Measurements from ENCODE around the gene PLXDC2.

Gene PLXDC2

DNA sequence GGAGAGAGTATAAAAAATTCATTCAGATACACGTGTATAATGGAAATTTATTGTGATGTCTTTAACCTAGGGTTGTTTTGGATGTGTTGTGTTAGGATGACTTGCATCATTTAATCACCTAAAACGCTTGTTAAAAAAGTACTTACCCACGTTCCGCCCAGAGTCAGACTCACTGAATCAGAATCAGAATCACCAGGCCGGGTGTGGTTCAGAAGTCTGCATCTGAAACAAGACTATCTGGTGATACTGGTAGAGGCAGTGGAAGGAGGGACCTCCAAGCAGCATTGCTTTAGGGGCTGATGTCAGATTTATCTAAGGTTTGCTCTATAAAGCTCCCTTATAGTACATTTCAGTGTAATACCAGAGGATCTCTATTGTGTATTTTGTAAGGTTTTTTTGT is 20.5 kb upstream of the PLXDC2 start:
- no peak for DNase-seq (ENCODE audit: low read depth)
- no peak overlapping the region for H3K4me3 ChIP-seq (ENCODE audit: low read depth, low read length)
- TF ChIP-seq, protein P1, sequence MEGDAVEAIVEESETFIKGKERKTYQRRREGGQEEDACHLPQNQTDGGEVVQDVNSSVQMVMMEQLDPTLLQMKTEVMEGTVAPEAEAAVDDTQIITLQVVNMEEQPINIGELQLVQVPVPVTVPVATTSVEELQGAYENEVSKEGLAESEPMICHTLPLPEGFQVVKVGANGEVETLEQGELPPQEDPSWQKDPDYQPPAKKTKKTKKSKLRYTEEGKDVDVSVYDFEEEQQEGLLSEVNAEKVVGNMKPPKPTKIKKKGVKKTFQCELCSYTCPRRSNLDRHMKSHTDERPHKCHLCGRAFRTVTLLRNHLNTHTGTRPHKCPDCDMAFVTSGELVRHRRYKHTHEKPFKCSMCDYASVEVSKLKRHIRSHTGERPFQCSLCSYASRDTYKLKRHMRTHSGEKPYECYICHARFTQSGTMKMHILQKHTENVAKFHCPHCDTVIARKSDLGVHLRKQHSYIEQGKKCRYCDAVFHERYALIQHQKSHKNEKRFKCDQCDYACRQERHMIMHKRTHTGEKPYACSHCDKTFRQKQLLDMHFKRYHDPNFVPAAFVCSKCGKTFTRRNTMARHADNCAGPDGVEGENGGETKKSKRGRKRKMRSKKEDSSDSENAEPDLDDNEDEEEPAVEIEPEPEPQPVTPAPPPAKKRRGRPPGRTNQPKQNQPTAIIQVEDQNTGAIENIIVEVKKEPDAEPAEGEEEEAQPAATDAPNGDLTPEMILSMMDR (IDR thresholded peaks at IDR 0.05; ENCODE audit: control insufficient read depth, extremely low read depth, insufficient read depth), result no peak

DNA sequence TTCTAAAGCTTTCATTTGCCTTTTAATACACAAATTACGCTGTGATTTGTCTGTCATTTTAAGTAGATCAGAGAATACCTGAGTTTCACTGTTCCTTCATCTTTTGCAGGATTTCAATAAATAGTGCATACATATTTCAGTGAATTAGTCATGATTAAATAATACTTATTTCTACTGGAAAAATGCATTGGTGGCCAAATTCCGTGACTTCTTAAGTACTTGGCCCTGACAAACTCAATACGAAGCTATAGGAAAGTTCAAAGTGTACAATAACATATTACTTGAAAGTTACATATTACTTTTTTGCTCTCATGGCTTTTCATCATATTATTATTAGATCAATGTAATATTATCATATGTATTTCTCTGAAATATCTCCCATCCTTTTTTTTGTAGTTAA is 16.1 kb upstream of the PLXDC2 start:
- no peak overlapping the region for H3K4me3 ChIP-seq (ENCODE audit: low read depth, low read length)
- DNase-seq (ENCODE audit: low read depth), result no peak
- TF ChIP-seq, protein P1 (IDR thresholded peaks at IDR 0.05; ENCODE audit: control insufficient read depth, extremely low read depth, insufficient read depth), result no peak

DNA sequence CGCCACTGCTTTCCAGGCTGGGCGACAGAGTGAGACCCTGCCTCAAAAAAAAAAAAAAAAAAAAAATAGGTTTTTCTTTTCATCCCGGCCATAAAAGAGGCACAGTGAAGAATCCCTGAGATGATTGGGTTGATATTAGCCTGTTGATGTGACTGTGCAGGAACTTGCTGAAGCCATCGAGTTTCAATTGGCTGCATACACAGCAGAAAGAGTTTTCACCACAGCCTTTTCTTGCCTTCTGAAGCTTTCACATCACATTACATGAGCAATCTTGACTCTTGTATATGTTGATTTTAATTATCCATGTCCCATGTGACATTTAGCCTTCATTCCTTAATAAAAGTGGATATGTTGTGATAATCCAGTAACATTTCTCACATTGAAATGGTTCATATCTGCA is 14.9 kb upstream of the PLXDC2 start:
- DNase-seq (ENCODE audit: low read depth), result no peak
- H3K4me3 ChIP-seq (ENCODE audit: low read depth, low read length), result no peak overlapping the region
- TF ChIP-seq, protein P1 (IDR thresholded peaks at IDR 0.05; ENCODE audit: control insufficient read depth, extremely low read depth, insufficient read depth), result no peak

DNA sequence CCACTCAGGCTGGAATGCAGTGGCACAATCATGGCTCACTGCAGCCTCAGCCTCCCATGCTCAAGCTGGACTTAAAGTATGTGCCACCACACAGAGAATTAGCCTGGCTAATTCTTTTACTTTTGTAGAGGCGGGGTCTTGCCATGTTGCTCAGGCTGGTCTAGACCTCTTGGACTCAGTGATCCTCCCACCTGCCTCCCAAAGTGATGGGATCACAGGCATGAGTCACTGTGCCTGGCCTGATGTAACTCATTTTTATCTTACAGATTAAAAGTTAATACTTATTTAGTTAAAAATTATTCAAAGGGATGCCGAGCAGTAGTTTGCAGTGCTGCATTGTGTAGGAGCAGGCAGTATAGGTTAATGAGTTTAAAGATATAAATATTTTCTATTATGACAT is 12.6 kb upstream of the PLXDC2 start:
- TF ChIP-seq, protein P1 (IDR thresholded peaks at IDR 0.05; ENCODE audit: control insufficient read depth, extremely low read depth, insufficient read depth), result no peak
- H3K4me3 ChIP-seq (ENCODE audit: low read depth, low read length), result no peak overlapping the region
- no peak for DNase-seq (ENCODE audit: low read depth)

DNA sequence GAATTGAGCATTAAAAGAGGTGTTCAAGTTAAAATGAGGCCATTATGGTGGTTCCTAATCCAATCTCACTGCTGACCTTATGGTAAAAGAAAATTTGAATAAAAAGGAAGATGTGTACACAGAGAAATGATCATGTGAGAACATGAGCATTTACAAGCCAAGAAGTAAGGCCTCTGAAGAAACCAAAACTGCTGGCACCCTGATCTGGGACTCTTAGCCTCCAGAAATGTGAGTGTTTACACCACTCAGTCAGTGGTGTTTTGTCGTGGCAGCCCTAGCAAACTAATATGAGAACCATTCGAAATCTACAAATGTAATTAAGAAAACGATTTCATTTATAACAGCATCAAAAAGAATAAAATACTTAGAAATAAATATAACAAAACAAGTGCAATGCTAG is 6.8 kb upstream of the PLXDC2 start:
- no peak for DNase-seq (ENCODE audit: low read depth)
- TF ChIP-seq, protein P1 (IDR thresholded peaks at IDR 0.05; ENCODE audit: control insufficient read depth, extremely low read depth, insufficient read depth), result no peak
- H3K4me3 ChIP-seq (ENCODE audit: low read depth, low read length), result no peak overlapping the region

DNA sequence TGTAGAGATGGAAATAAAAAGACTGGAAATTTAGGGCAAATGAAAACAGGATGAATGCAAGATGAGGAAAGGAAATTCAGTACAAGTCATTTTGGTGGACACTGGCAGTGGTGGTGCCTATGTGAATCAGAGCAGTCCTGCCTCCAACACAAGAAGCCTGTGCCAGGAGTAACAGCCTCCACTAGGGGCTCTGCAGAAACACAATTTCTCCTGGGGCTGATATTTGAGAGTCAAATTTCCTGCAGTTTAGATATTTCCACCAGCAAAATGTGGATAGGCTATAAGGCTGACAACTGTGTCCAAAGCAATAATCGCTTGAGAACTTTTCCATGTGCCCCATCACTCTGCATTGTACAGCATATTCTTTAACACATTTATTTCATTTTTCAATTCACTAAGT is 4.7 kb upstream of the PLXDC2 start:
- TF ChIP-seq, protein P1 (IDR thresholded peaks at IDR 0.05; ENCODE audit: control insufficient read depth, extremely low read depth, insufficient read depth), result peak; percentile 21
- DNase-seq (ENCODE audit: low read depth), result no peak
- H3K4me3 ChIP-seq (ENCODE audit: low read depth, low read length), result no peak overlapping the region

DNA sequence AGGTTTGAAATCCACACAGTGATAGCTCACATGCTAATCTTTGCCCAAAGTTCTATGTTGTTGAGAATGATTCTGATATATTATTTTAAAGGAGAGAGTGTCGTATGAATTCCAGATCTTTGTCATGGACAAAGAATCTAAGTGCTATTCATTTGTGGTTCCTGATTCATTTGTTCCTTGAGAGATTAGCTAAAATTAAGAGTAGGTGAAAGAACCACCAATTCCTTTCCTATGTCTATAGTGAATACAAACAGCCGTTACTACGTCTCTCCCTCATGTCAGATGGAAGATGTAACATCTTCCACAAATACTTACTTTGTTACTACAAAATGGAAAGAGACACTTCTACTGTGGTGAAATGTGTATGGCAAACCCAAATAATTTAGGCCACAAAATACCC is 3.3 kb upstream of the PLXDC2 start:
- H3K4me3 ChIP-seq (ENCODE audit: low read depth, low read length), result no peak overlapping the region
- TF ChIP-seq, protein P1 (IDR thresholded peaks at IDR 0.05; ENCODE audit: control insufficient read depth, extremely low read depth, insufficient read depth), result no peak
- no peak for DNase-seq (ENCODE audit: low read depth)
